SJSA1 (cell line): ENCODE measurements around the gene ATXN1L. TPM values are rescaled to one million over a fixed set of nuclear protein-coding genes. Genes with fewer than 3 reads are reported as not detected.

Experiments used
- total RNA-seq: library from RNA; depleted of rRNA; stranded (reverse); fragments of >200 nt; shearing (Covaris generic); gene quantifications from 2 replicates; pipeline ENCODE4 v1.2.3, GENCODE V29; 2014; rRNA removed

Gene ATXN1L
- total RNA-seq, 1 experiment from 2014 or later = 24.2 TPM

Other genes starting within 250 kb of the ATXN1L start
- gene MARVELD3, start 219.8 kb upstream of the ATXN1L start, total RNA-seq = not detected in 2 replicates
- 9.1 and 9.9 TPM in 2 replicates for gene PHLPP2, start 121.3 kb upstream of the ATXN1L start, total RNA-seq
- gene AP1G1, start 37.1 kb upstream of the ATXN1L start, total RNA-seq = 37.4 and 53.9 TPM in 2 replicates
- 4.2 and 19.2 TPM in 2 replicates for gene ZNF821, start 38.2 kb downstream of the ATXN1L start, total RNA-seq
- 231 and 233 TPM in 2 replicates for gene IST1, start 49.6 kb downstream of the ATXN1L start, total RNA-seq
- not detected in 2 replicates for gene PKD1L3, start 154.4 kb downstream of the ATXN1L start, total RNA-seq
- gene DHODH, start 162.8 kb downstream of the ATXN1L start, total RNA-seq = 5.5 and 6.6 TPM in 2 replicates
- gene HP, start 208.5 kb downstream of the ATXN1L start, total RNA-seq = 0.29 and 0.91 TPM in 2 replicates
- not detected in 2 replicates for gene HPR, start 217.2 kb downstream of the ATXN1L start, total RNA-seq
- 11.7 and 26.0 TPM in 2 replicates for gene TXNL4B, start 247.6 kb downstream of the ATXN1L start, total RNA-seq
- gene DHX38, start 247.9 kb downstream of the ATXN1L start, total RNA-seq = 50.9 and 67.1 TPM in 2 replicates